Stimulated activated CD8-positive, alpha-beta memory T cell treated with anti-CD3 and anti-CD28 coated beads, Interleukin-7, amount 100 ng/mL, for 4 hours (primary cell): Measurements from ENCODE around the gene DNAAF6.

Experiments used
- DNase-seq, 2 donors: peaks; one replicate each; pipeline ENCODE4 v3.0.0-alpha.2; 2020; ENCODE audit warnings: low read depth in 2 of 2

Gene DNAAF6

GRCh38 chrX:107293056-107293455 is 86.6 kb downstream of the DNAAF6 start:
- DNase-seq, result no peak
